HG02970 (cell line): Measurements from ENCODE around the gene PLA1A.
"Not testable (repeated sequence)": the region's sequence is repeated elsewhere in the genome, so short reads cannot be mapped to it uniquely, and the experiment has no call there.

Source experiments
- ATAC-seq: cut with Tn5 transposase; IDR thresholded peaks from one replicate; pipeline ENCODE4 v1.9.1; 2021; ENCODE audit warnings: mild to moderate bottlenecking, moderate library complexity, moderate number of reproducible peaks; ENCODE audit not compliant: unreplicated experiment, low FRiP score

The PLA1A gene

DNA sequence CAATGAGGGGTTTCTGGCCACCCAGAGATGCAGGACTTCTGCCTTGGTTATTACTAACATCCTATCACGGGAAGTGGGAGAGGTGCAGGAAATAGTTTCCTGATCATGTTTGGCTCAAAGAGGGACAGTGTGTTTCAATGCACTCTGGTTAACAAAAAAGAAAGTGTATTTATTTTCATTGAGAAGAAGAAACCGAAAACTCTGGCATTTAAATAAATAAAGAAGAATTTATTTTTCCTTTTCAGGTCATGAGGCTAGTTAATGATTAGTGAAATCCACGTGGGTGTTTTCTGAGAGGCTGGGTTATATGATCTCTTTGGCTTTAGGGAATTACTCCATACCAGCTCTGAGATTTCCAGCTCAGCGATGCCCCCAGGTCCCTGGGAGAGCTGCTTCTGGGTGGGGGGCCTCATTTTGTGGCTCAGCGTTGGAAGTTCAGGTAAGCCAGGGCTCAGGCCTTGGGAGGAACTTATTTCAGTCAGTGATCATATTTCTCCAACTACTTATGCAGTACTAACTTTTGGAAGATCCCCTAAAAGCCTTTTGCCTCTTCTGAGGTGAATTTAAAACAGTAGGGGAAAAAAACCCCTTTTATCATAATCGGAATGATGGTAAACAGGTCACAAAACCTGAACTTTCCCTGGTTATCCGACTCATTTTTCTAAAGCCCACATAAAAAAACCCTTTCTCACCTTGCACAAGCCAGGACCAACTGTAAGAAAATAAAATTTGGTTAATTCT lies at the start of gene PLA1A:
PLA1A (plus strand) TSS at position 338 of the 741 bp plus-strand sequence; CDS start at position 367, 29 bp downstream.
- no peak for ATAC-seq

DNA sequence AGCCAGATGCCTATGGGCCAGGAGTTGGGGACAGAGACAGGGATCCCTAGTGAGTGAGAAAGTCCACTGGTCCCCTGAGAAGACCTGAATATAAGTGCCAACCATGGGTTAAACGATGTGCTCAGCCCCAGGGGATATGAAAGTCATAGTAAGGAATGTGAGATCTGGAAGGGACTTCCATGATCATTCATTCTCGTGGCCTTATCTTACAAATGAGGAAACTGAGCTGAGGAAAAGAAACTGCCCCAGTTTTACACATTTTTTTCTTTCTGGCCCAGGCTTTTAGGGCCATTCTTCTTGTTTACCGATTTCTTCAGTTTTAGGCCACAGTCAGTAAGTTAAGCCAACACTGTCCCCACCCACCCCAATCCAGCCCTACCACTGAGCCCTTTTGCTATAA lies 49.3 kb upstream of the PLA1A start:
- ATAC-seq: no peak

- ATAC-seq: no peak
These were observed 47.3 kb upstream of the PLA1A start for GRCh38 chr3:119550192-119550910.

DNA sequence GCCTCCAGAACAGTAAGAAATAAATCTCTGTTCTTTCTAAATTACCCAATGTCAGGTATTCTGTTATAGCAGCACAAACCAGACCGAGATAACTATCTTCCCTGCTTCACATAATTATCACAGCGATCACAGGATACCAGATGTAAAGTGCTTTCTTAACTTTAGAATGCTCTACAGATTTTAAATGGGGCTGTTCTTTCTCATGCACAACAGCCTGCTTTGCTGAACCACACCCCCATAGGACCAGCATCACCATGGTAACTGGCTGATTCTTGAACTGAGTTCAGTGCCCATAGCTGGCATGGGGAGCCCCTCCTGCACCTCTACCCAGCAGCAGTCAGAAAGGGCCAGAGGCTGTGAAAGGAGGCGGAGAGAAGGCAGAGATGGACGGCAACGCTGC lies 46.1 kb upstream of the PLA1A start:
- ATAC-seq: no peak

DNA sequence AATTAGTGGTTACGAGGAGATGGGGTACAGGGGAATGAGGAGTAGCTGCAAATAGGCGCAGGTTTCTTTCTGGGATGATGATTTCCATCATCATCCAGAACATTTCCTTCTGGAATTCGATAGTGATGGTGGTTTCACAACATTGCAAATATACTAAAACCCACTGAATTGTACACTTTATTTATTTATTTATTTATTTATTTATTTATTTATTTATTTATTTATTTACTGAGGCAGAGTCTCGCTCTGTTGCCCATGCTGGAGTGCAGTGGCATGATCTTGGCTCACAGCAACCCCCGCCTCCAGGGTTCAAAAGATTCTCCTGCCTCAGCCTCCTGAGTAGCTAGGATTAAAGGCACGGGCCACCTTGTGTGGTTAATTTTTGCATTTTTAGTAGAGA lies 44.8 kb upstream of the PLA1A start:
- not testable (repeated sequence) for ATAC-seq

DNA sequence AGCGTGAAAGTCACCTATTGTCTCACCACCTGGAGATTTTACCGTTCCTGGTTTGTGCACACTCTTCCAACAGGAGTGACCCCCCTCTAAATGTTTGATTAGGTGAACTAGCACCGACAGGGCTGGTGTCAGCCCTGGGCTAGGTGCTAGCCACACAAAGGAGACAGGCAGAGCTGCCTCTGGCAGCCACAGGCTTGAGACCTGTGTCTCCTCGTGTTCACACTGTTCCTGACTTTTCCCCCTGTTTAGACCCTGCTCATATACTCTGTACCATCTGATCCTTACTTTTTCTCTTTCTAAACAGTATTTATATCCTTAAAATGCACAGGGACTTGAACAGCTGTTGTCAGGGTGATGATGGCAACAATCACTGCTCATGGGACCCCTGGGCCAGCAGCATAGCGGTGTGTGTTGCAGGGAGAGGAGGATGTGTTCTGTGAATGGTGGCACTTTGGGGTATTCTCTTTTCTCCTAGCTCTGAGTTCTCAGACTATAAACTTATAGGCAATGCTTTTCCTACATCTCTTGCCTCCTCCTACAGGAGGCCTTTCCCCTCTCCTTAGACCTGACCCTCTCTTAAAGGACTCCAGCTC lies 43.8 kb upstream of the PLA1A start:
- no peak for ATAC-seq

- no peak for ATAC-seq
These were observed 42.4 kb upstream of the PLA1A start for GRCh38 chr3:119555309-119555735.

- no peak for ATAC-seq
These were observed 41.8 kb upstream of the PLA1A start for GRCh38 chr3:119555929-119556328.

DNA sequence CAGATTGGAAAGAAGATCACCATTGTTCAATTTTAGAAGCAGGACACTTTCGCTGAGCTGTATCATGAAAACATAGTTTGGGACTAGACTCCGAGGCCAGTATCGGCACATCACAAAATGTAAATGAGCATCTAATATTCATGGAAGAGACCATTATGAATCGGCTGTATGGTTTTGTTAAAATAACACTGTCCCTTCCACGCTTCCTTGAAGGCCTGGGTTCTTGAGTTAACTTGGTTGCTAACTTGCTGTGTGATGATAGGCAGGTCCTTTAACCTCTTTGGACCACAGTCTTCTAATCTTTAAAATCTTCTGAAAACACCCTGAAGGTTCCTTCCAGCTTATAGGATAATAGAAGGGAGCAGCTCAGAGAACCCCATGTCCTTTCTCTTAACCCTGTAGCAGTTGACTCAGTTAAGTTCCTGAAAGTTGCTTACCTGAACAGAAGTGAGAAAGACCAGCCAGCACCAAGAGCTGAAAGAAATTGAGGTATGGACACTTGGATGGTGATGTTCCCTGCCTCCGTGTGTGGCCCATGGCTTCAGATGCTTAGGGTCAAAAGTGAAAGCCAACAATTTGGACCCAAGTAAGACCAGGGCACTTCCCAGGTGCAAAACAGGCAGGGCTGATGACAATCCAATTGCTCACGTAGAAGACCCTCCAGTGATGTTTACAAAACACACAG lies 40.4 kb upstream of the PLA1A start:
- no peak for ATAC-seq

GRCh38 chr3:119557877-119558269 lies 39.8 kb upstream of the PLA1A start:
- ATAC-seq: no peak

DNA sequence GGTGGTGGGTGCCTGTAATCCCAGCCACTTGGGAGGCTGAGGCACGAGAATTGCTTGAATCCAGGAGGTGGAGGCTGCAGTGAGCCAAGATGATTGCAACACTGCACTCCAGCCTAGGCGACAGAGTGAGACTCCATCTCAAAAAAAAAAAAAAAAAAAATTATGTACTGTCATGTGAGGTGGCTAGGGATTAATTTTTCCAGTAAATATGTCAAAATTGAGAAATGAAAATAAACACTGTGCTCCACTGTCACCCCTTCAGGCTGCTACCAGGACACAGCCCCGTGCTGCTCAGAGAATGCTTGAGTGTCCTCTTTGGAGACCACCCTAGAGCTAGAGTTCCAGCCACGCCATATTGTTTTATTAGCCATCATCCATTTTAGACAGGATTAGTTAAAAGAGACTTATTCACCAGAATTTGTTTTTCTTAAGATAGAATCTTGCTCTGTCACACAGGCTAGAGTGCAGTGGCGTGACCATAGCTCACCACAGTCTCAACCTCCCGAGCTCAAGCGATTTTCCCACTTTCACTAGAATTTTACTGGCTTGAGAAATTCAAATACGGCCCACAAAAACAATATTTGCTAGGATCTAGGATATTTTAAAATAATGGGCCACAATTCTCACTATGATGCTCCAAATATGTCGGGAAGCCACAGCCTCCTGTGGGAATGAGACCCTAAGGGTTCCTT lies 38.9 kb upstream of the PLA1A start:
- no peak for ATAC-seq

- ATAC-seq: peak; percentile 46
These were observed 38.2 kb upstream of the PLA1A start, which contains the start of gene CD80 for GRCh38 chr3:119559441-119559963. CD80 (minus strand) TSS chr3:119559614; CDS start chr3:119557728, 1,886 bp downstream.

- ATAC-seq: no peak
These were observed 37.5 kb upstream of the PLA1A start for GRCh38 chr3:119560160-119560559.

GRCh38 chr3:119562307-119562961 lies 35.3 kb upstream of the PLA1A start:
- peak; percentile 78 for ATAC-seq

- not testable (repeated sequence) for ATAC-seq
These were observed 34.4 kb upstream of the PLA1A start for GRCh38 chr3:119563334-119563733.

DNA sequence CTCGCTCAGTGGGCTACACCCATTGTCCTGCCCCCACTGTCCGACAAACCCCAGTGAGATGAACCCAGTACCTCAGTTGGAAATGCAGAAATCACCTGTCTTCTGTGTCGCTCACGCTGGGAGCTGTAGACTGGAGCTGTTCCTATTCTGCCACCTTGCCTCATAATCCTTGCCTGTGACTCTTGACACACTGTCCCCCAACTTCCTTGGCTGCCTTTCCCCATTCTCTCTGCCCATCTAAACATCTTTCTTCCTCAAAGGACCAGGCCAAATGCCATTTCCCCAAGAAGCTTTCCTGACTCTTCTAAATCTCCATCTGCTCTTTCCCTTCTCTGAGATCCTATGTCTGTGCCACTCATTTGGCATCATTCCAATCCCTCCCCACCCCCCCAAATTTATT lies 28.5 kb upstream of the PLA1A start:
- ATAC-seq: no peak

DNA sequence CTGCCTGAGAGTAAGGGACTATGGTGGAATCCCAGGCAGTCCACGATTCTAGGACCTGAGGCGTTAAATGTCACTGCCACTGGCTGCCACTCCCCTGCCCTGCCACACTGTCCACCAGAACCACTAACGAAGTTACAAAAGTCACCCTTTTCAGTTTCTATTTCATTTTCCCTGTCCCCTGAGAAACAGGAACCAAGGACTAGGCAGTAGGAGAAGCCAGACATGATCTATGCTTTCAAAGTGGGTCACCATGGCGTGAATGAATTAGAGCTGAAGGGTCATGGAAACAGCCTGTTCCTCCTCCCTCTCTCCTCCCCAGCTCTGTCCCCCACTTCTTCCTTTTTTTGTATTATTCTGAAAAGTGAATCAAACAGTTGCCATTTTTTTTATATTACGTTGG lies 27.5 kb upstream of the PLA1A start:
- ATAC-seq: no peak

DNA sequence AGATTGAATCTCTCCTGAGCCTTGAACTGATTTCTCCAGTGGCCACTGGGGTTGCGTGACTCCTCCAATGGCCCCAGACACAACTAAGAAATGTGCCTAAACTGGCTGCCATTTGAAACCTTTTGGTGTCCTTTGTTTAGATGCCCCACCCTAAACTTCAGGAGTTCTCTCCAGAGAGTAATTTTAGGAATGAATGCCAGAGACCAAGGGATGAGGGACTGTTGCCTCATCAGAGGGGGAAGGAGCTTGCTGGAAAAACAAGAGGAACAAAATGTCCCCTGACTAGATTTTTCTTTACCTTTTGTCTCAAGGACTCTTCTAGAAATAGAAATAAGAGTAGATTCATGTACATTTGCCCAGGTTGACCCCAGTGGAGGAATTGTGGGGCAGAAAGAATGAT lies 26.5 kb upstream of the PLA1A start:
- ATAC-seq: no peak

DNA sequence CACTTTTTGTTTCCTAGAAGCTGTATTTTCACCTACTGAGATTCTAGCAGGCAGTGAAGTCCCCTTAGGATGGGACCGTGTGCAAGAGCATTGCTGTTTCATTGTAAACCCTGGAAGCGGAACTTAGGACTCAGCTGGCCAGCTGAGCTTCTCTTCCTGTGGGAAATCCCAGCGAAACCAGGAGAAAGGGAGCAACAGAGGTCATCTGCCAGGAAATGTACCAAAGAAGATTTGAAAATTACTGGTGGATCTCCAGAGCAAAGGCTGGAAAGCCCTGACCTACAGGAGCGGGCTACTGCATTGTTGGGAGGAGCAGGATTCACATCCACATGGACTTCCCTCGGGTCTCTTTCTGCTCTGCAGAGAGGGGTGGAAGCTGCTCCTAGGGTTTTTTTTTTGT lies 26.0 kb upstream of the PLA1A start:
- ATAC-seq: no peak

DNA sequence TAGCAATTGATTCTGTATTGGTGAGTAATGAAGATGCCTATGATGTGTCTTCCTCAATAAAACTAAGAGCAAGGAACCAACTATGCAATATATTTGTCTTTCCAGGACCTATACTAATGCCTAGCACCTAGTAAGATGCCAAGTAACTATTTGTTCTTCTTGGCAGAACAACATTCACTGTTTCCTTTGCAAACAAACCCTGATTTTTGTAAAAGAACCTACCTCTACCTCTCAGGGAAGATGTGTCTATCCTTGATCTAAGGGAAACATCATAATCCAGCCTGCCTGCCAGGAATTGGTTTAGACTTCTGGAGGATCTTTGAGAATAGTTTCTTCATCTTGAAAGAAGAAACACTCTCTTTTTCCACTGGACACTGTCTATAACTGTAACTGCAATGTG lies 22.2 kb upstream of the PLA1A start:
- no peak for ATAC-seq
